HepG2 (cell line): ENCODE data around the gene WNK4. TPM values are rescaled to one million over a fixed set of nuclear protein-coding genes. Genes with fewer than 3 reads are reported as not detected.

Source experiments
- AHDC1 ChIP-seq: sonication (generic); formaldehyde crosslinking; IDR thresholded peaks from 2 replicates; pipeline ENCODE4 v1.5.1; 2020; ENCODE audit warnings: mild to moderate bottlenecking, missing genetic modification reagents, borderline replicate concordance
- ARID2 ChIP-seq: sonication (generic); formaldehyde crosslinking; IDR thresholded peaks from 2 replicates; pipeline ENCODE4 v1.8.1; 2022; ENCODE audit warnings: mild to moderate bottlenecking, missing genetic modification reagents, borderline replicate concordance
- REXO4 ChIP-seq: sonication (generic); formaldehyde crosslinking; IDR thresholded peaks from 2 replicates; pipeline ENCODE4 v1.8.0; 2022; ENCODE audit warnings: missing genetic modification reagents, mild to moderate bottlenecking, borderline replicate concordance
- SP4 ChIP-seq: sonication (generic); formaldehyde crosslinking; IDR thresholded peaks from 2 replicates; pipeline ENCODE4 v1.8.1; 2023; ENCODE audit warnings: mild to moderate bottlenecking, missing genetic modification reagents
- TAF15 ChIP-seq: fragments of 200-400 bp; formaldehyde crosslinking; IDR thresholded peaks from one replicate; pipeline ENCODE4 v1.6.1; 2018; ENCODE audit warnings: mild to moderate bottlenecking, low read depth, low read length; ENCODE audit not compliant: poor library complexity, severe bottlenecking
- TARDBP ChIP-seq: sonication (generic); formaldehyde crosslinking; IDR thresholded peaks from 2 replicates; pipeline ENCODE4 v1.8.0; 2022; ENCODE audit warnings: mild to moderate bottlenecking, missing genetic modification reagents
- WIZ ChIP-seq: sonication (generic); formaldehyde crosslinking; IDR thresholded peaks from 2 replicates; pipeline ENCODE4 v1.5.1; 2020; ENCODE audit warnings: mild to moderate bottlenecking, missing genetic modification reagents
- ZFP36L2 ChIP-seq: sonication (generic); formaldehyde crosslinking; IDR thresholded peaks from 2 replicates; pipeline ENCODE4 v1.4.0; 2020; ENCODE audit warnings: missing genetic modification reagents
- ZMAT5 ChIP-seq: sonication (generic); formaldehyde crosslinking; IDR thresholded peaks from 2 replicates; pipeline ENCODE4 v1.5.0; 2020; ENCODE audit warnings: mild to moderate bottlenecking, low read depth, missing genetic modification reagents, borderline replicate concordance
- ZNF138 ChIP-seq: sonication (generic); formaldehyde crosslinking; IDR thresholded peaks from 2 replicates; pipeline ENCODE4 v1.5.0; 2020; ENCODE audit warnings: mild to moderate bottlenecking, low read depth, missing genetic modification reagents
- ZNF253 ChIP-seq: sonication (generic); formaldehyde crosslinking; IDR thresholded peaks from 2 replicates; pipeline ENCODE4 v1.8.0; 2022; ENCODE audit warnings: mild to moderate bottlenecking, missing genetic modification reagents, borderline replicate concordance
- ZNF274 ChIP-seq: sonication (generic); formaldehyde crosslinking; IDR thresholded peaks from 2 replicates; pipeline ENCODE4 v1.5.1; 2020; ENCODE audit warnings: mild to moderate bottlenecking, missing genetic modification reagents
- ZNF414 ChIP-seq: sonication (generic); formaldehyde crosslinking; IDR thresholded peaks from 2 replicates; pipeline ENCODE4 v1.5.0; 2020; ENCODE audit warnings: missing genetic modification reagents
- ZNF549 ChIP-seq: sonication (generic); formaldehyde crosslinking; IDR thresholded peaks from 2 replicates; pipeline ENCODE4 v1.5.0; 2020; ENCODE audit warnings: missing genetic modification reagents
- ZNF558 ChIP-seq: sonication (generic); formaldehyde crosslinking; IDR thresholded peaks from 2 replicates; pipeline ENCODE4 v1.9.0; 2022; ENCODE audit warnings: mild to moderate bottlenecking, missing genetic modification reagents, borderline replicate concordance
- ZNF598 ChIP-seq: sonication (generic); formaldehyde crosslinking; IDR thresholded peaks from 2 replicates; pipeline ENCODE4 v1.5.1; 2020; ENCODE audit warnings: mild to moderate bottlenecking, missing genetic modification reagents, borderline replicate concordance
- ZSCAN12 ChIP-seq: sonication (generic); formaldehyde crosslinking; IDR thresholded peaks from 2 replicates; pipeline ENCODE4 v1.9.0; 2021; ENCODE audit warnings: mild to moderate bottlenecking, missing genetic modification reagents
- polyA plus RNA-seq, 8 experiments: library from polyadenylated mRNA; depleted of rRNA in 3 of 8; stranded (reverse) in 7 of 8; unstranded in 1 of 8; fragments of >200 nt; fragmentation: Illumina TruSeq in 4 of 8; extraction: Trizol in 4 of 8; gene quantifications; 2 replicates each; pipeline versions ENCODE4 v1.2.1 to v1.2.3, GENCODE V29; 2011 to 2016; ENCODE audit warnings: low read depth in 4 of 8, missing spikeins in 1 of 8, mixed read lengths in 1 of 8; ENCODE audit not compliant: insufficient read depth in 1 of 8
- total RNA-seq, 5 experiments: library from RNA; depleted of rRNA; stranded (reverse); fragments of >200 nt; fragmentation: Illumina TruSeq; extraction: Trizol; gene quantifications; 2 replicates each; pipeline ENCODE4 v1.2.3, GENCODE V29; 2016; ENCODE audit warnings: low read depth in 1 of 5
- TF ChIP-seq, protein P1 (sequence below): sonication (generic); formaldehyde crosslinking; IDR thresholded peaks from 2 replicates; pipeline ENCODE4 v1.4.0; 2020; ENCODE audit warnings: missing genetic modification reagents

Gene WNK4
- total and polyA plus RNA-seq, 2 of the 13 experiments (the other 11 are each of a cell fraction or from before 2014, with no cell fraction given): 2.7 to 13.7 TPM

DNA sequence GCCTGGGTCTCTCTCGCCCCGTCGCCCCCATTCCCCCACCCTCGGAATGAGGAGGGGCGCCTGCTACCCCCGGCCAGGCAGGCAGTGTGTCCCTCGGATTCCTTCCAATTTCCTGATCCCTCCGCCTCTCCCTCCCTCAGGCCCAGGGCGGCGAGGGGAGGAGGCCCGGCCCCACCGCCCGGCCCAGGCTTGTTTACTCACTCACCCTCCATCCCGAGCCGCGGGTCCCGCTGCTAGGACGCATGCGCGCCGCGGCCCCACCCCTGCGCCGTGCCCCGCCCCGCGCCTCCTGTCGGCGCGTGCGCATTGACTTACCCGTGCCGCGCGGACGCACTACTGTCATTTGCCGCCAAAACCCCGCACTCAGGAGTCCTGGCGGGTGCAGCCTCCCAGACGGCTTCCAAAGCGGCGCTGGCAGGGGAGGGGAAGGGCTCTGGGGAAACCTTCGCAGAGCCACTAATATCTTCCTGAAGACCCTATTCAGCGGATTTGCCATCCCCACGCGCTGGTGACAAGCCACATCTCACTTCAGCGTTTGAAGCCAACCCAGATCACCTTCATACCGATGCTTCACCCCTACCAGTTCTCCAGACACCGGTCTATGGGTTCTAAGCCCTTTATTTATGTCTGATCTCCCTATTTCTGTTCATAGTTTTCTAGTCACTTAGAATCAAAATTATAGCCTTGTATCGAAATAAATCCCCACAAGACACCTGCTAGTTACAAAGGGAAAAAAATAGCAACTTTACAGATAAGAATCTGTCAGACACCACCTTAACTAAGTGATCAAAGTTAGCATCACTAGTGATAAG, 35.4 kb upstream of the WNK4 start, which contains the start of gene EZH1 (continued):
- TF ChIP-seq AHDC1: peak; percentile 14; the same call in 1 of the 2 replicates
- no peak for TF ChIP-seq ZNF414 (CRISPR knock-in tag)
- TF ChIP-seq ZFP36L2: peak; percentile 31; the same call in 1 of the 2 replicates
- 0 out of 2 replicates have a peak, but pooled peaks have one; percentile 17 for TF ChIP-seq WIZ
- peak; percentile 88; the same call in 1 of the 2 replicates for TF ChIP-seq ZNF138 (CRISPR knock-in tag)
- TF ChIP-seq ZNF598 (CRISPR knock-in tag): peak; percentile 60; the same call in 1 of the 2 replicates
- TF ChIP-seq ARID2: peak; percentile 96
- TF ChIP-seq TAF15: peak; percentile 73
- TF ChIP-seq, protein P1, sequence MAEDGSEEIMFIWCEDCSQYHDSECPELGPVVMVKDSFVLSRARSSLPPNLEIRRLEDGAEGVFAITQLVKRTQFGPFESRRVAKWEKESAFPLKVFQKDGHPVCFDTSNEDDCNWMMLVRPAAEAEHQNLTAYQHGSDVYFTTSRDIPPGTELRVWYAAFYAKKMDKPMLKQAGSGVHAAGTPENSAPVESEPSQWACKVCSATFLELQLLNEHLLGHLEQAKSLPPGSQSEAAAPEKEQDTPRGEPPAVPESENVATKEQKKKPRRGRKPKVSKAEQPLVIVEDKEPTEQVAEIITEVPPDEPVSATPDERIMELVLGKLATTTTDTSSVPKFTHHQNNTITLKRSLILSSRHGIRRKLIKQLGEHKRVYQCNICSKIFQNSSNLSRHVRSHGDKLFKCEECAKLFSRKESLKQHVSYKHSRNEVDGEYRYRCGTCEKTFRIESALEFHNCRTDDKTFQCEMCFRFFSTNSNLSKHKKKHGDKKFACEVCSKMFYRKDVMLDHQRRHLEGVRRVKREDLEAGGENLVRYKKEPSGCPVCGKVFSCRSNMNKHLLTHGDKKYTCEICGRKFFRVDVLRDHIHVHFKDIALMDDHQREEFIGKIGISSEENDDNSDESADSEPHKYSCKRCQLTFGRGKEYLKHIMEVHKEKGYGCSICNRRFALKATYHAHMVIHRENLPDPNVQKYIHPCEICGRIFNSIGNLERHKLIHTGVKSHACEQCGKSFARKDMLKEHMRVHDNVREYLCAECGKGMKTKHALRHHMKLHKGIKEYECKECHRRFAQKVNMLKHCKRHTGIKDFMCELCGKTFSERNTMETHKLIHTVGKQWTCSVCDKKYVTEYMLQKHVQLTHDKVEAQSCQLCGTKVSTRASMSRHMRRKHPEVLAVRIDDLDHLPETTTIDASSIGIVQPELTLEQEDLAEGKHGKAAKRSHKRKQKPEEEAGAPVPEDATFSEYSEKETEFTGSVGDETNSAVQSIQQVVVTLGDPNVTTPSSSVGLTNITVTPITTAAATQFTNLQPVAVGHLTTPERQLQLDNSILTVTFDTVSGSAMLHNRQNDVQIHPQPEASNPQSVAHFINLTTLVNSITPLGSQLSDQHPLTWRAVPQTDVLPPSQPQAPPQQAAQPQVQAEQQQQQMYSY (CRISPR knock-in tag): no peak
- peak; percentile 81 for TF ChIP-seq SP4 (CRISPR knock-in tag)
- peak; percentile 85 for TF ChIP-seq ZNF274 (CRISPR knock-in tag)
- TF ChIP-seq TARDBP (CRISPR knock-in tag): peak; percentile 83; the same call in 1 of the 2 replicates
- peak; percentile 96; the same call in 1 of the 2 replicates for TF ChIP-seq ZNF558 (CRISPR knock-in tag)
- no peak for TF ChIP-seq ZMAT5
- peak; percentile 71; the same call in 1 of the 2 replicates for TF ChIP-seq ZNF253 (CRISPR knock-in tag)
- TF ChIP-seq ZNF549: no peak
- TF ChIP-seq REXO4 (CRISPR knock-in tag): no peak; the same call in 1 of the 2 replicates
- no peak for TF ChIP-seq ZSCAN12 (CRISPR knock-in tag)
